DOHH2 (cell line): ENCODE data around the gene FKBP1A.

Experiments used
- H3F3A ChIP-seq: fragments of 200-600 bp; sonication (generic), shearing (Covaris generic); 2 replicates; pipeline ENCODE4 v1.6.0; 2016; ENCODE audit warnings: antibody characterized with exemption, mild to moderate bottlenecking; ENCODE audit not compliant: control insufficient read depth, insufficient read depth
- H3K27ac ChIP-seq: fragments of 200-600 bp; sonication (generic); 2 replicates; pipeline ENCODE4 v1.5.1; 2014; ENCODE audit warnings: low read depth, mild to moderate bottlenecking, low read length, moderate library complexity
- H3K27me3 ChIP-seq: fragments of 200-600 bp; sonication (generic); 2 replicates; pipeline ENCODE4 v1.6.1; 2014; ENCODE audit warnings: mild to moderate bottlenecking, low read length, mixed read lengths; ENCODE audit not compliant: control insufficient read depth
- H3K36me3 ChIP-seq: fragments of 200-600 bp; sonication (generic); 2 replicates; pipeline ENCODE4 v1.6.1; 2014; ENCODE audit warnings: mild to moderate bottlenecking, low read length, moderate library complexity, mixed read lengths; ENCODE audit not compliant: control insufficient read depth
- H3K4me1 ChIP-seq: fragments of 200-600 bp; sonication (generic); 2 replicates; pipeline ENCODE4 v1.6.1; 2014; ENCODE audit warnings: mild to moderate bottlenecking, low read length, mixed read lengths; ENCODE audit not compliant: control insufficient read depth
- H3K4me2 ChIP-seq: fragments of 200-600 bp; sonication (generic); 2 replicates; pipeline ENCODE4 v1.6.0; 2014; ENCODE audit warnings: mild to moderate bottlenecking, low read length, moderate library complexity
- H3K4me3 ChIP-seq: fragments of 200-600 bp; sonication (generic); 2 replicates; pipeline ENCODE4 v1.5.1; 2014; ENCODE audit warnings: mild to moderate bottlenecking, low read length, mixed read lengths
- H3K79me2 ChIP-seq: fragments of 200-600 bp; sonication (generic); 2 replicates; pipeline ENCODE4 v1.6.1; 2014; ENCODE audit warnings: mild to moderate bottlenecking, low read length, mixed read lengths; ENCODE audit not compliant: control insufficient read depth
- H3K9me2 ChIP-seq: fragments of 200-600 bp; sonication (generic); replicated peaks from 2 replicates; pipeline ENCODE4 v1.6.1; 2014; ENCODE audit warnings: mild to moderate bottlenecking, low read length, mixed read lengths; ENCODE audit not compliant: control insufficient read depth
- H3K9me3 ChIP-seq: fragments of 200-600 bp; sonication (generic); 2 replicates; pipeline ENCODE4 v1.6.1; 2014; ENCODE audit warnings: antibody characterized with exemption, low read length, mixed read lengths; ENCODE audit not compliant: control insufficient read depth, insufficient read depth
- H4K20me1 ChIP-seq: fragments of 200-600 bp; sonication (generic); 2 replicates; pipeline ENCODE4 v1.6.0; 2014; ENCODE audit warnings: low read depth, mild to moderate bottlenecking, antibody characterized with exemption, low read length, moderate library complexity; ENCODE audit not compliant: control insufficient read depth, insufficient read depth
- CTCF ChIP-seq: fragments of 200-600 bp; sonication (generic); IDR thresholded peaks from one replicate; pipeline ENCODE4 v1.5.1; 2014; ENCODE audit warnings: antibody characterized with exemption, mild to moderate bottlenecking, low read depth, low read length; ENCODE audit not compliant: poor library complexity, severe bottlenecking
- EZH2phosphoT487 ChIP-seq: fragments of 200-600 bp; sonication (generic); IDR thresholded peaks from 2 replicates; pipeline ENCODE4 v1.6.1; 2017; ENCODE audit warnings: borderline replicate concordance, mild to moderate bottlenecking, antibody characterized with exemption, low read length, moderate library complexity, mixed read lengths

The FKBP1A gene

GRCh38 chr20:1388741-1389483, 3.9 kb downstream of the FKBP1A start:
- Histone ChIP-seq H3K4me3 (peak overlapping the region; percentile 37), H4K20me1 (peaks cover 55% of the 10 kb centered on the region), H3K9me2 (no peaks in the 10 kb centered on the region), H3K4me2 (peak overlapping the region; percentile 46), H3K27ac (no peak overlapping the region), H3K27me3 (no peaks in the 10 kb centered on the region), H3K9me3 (no peaks in the 10 kb centered on the region), H3K4me1 (peaks cover 44% of the 10 kb centered on the region), H3F3A (no peaks in the 10 kb centered on the region), H3K36me3 (peaks cover 55% of the 10 kb centered on the region), H3K79me2 (peaks cover 89% of the 10 kb centered on the region)
- TF ChIP-seq EZH2phosphoT487 (no peak), CTCF (no peak)

- peaks cover 37% of the 10 kb centered on the region for H3K4me1 ChIP-seq
- TF ChIP-seq EZH2phosphoT487 (no peak), CTCF (no peak)
- H4K20me1 ChIP-seq, result peaks cover 55% of the 10 kb centered on the region
- no peak overlapping the region for H3K4me3 ChIP-seq
- no peaks in the 10 kb centered on the region for H3F3A ChIP-seq
- H3K27ac ChIP-seq, result no peak overlapping the region
- H3K4me2 ChIP-seq, result peak overlapping the region; percentile 46
- no peaks in the 10 kb centered on the region for H3K9me3 ChIP-seq
- peaks cover 59% of the 10 kb centered on the region for H3K36me3 ChIP-seq
- no peaks in the 10 kb centered on the region for H3K27me3 ChIP-seq
- H3K9me2 ChIP-seq, result no peaks in the 10 kb centered on the region
- peaks cover 96% of the 10 kb centered on the region for H3K79me2 ChIP-seq
Measured at GRCh38 chr20:1388253-1388652, 4.6 kb downstream of the FKBP1A start.

- peaks cover 59% of the 10 kb centered on the region for H4K20me1 ChIP-seq
- peaks cover 29% of the 10 kb centered on the region for H3K4me1 ChIP-seq
- H3K79me2 ChIP-seq, result peaks cover 100% of the 10 kb centered on the region
- TF ChIP-seq CTCF (no peak), EZH2phosphoT487 (no peak)
- H3K4me2 ChIP-seq, result no peak overlapping the region
- H3K9me2 ChIP-seq, result no peaks in the 10 kb centered on the region
- no peaks in the 10 kb centered on the region for H3K27me3 ChIP-seq
- no peaks in the 10 kb centered on the region for H3K9me3 ChIP-seq
- H3K27ac ChIP-seq, result no peak overlapping the region
- H3K4me3 ChIP-seq, result no peak overlapping the region
- no peaks in the 10 kb centered on the region for H3F3A ChIP-seq
- peaks cover 69% of the 10 kb centered on the region for H3K36me3 ChIP-seq
Measured at GRCh38 chr20:1386323-1386722, 6.5 kb downstream of the FKBP1A start.
